Stomach (tissue), 9 donors: ENCODE measurements around the gene ZMIZ1. TPM values are rescaled to one million over a fixed set of nuclear protein-coding genes. Genes with fewer than 3 reads are reported as not detected.
A peak's percentile ranks its signal among the peaks of the same experiment; 100 is the strongest.

ENCODE experiments used
- DNase-seq, 2 donors: peaks; one replicate each; pipeline versions ENCODE4 v3.0.0 to v3.0.0-alpha.2; 2013 to 2019
- H3K27ac ChIP-seq, 5 donors: fragments of 200-600 bp in 4 of 5; sonication (generic) in 4 of 5; one replicate each; pipeline ENCODE4 v1.5.1; 2013 to 2019; ENCODE audit warnings: mild to moderate bottlenecking in 1 of 5, moderate library complexity in 1 of 5
- H3K27me3 ChIP-seq, 3 donors: fragments of 200-600 bp; sonication (generic); one replicate each; pipeline ENCODE4 v1.5.1; 2017 to 2019; ENCODE audit warnings: mixed run types in 1 of 3
- H3K36me3 ChIP-seq, 4 donors: fragments of 200-600 bp; sonication (generic); 1 replicate in 3 of 4; 2 replicates in 1 of 4; pipeline ENCODE4 v1.5.1; 2016 to 2019
- H3K4me1 ChIP-seq, 4 donors: fragments of 200-600 bp; sonication (generic); one replicate each; pipeline ENCODE4 v1.5.1; 2016 to 2019
- H3K4me3 ChIP-seq, 4 donors: fragments of 200-600 bp; sonication (generic) in 3 of 4; one replicate each; pipeline ENCODE4 v1.5.1; 2016 to 2019; ENCODE audit warnings: mild to moderate bottlenecking in 1 of 4
- H3K9me3 ChIP-seq, 4 donors: fragments of 200-600 bp; sonication (generic); one replicate each; pipeline ENCODE4 v1.5.1; 2016 to 2019
- EP300 ChIP-seq: sonication (generic); formaldehyde crosslinking; IDR thresholded peaks from one replicate; pipeline ENCODE4 v1.6.1; 2017; ENCODE audit warnings: antibody characterized with exemption
- POLR2A ChIP-seq, 4 donors: fragments of 450-650 bp; IDR thresholded peaks; one replicate each; pipeline ENCODE4 v1.6.1; 2016; ENCODE audit warnings: antibody characterized with exemption in 4 of 4, control low read depth in 2 of 4, mild to moderate bottlenecking in 1 of 4, moderate library complexity in 1 of 4
- POLR2AphosphoS5 ChIP-seq, 3 donors: sonication (generic); formaldehyde crosslinking; IDR thresholded peaks; one replicate each; pipeline ENCODE4 v1.6.1; 2016; ENCODE audit warnings: antibody characterized with exemption in 3 of 3
- WGBS, 5 donors: extraction: QIAGEN DNeasy Blood & Tissue Kit in 3 of 5; methylation state at CpG; one replicate each; pipeline versions ENCODE4 v1.1.5 to v1.1.7; 2013 to 2018; 5-methylcytosine and 5-hydroxymethylcytosine counted together
- intact Hi-C: fragments of 100-400 bp; cut with DNase I; formaldehyde crosslinking; loops from one replicate; pipeline ENCODE4 v1.15.1; 2023; ENCODE audit warnings: low total_unique reads
- polyA plus RNA-seq, 3 donors: library from polyadenylated mRNA; stranded (reverse); fragments of 200-250 nt; gene quantifications; one replicate each; pipeline ENCODE4 v1.2.3, GENCODE V29; 2013
- total RNA-seq, 5 donors: library from RNA; depleted of rRNA; stranded (reverse); fragments of >200 nt; gene quantifications; one replicate each; pipeline versions ENCODE4 v1.1.0 to v1.2.3, GENCODE V29; 2014 to 2016
- TF ChIP-seq, protein P1 (sequence below), 7 experiments: fragments of 450-650 bp in 4 of 7; fragments of 200-600 bp in 3 of 7; sonication (generic) in 3 of 7; IDR thresholded peaks; one replicate each; pipeline ENCODE4 v1.5.1; 2016 to 2019; ENCODE audit warnings: antibody characterized with exemption in 7 of 7, control low read depth in 2 of 7, mild to moderate bottlenecking in 1 of 7
- donor health status: healthy with polysubstance abuse.
- donor health status: Bipolar disorder and iron deficiency.
- donor health status: healthy.

The ZMIZ1 gene
- total and polyA plus RNA-seq, 8 donors = 17.7 to 103 (median 26.3) TPM

DNA sequence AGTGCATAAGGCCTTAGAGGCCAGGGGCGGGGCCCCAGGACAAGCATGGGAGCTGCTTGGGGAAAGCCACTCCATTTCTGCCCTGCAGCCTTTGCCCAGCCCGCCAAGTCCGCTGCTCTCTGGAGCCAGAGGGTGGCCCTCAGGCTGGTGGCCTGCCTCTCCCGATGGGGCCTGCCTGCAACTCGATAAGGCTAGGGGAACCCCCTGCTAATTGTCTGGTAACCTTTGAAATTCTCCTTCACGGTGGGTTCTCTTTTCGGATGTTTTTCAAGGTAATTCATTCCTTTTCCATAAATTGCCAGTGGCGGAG lies 94.9 kb downstream of the ZMIZ1 start:
- DNase-seq = no peak
- 77 to 86% (median 80%) methylated on average over 8 of the region's 8 CpGs for WGBS, 5 donors
- TF ChIP-seq, protein P1, sequence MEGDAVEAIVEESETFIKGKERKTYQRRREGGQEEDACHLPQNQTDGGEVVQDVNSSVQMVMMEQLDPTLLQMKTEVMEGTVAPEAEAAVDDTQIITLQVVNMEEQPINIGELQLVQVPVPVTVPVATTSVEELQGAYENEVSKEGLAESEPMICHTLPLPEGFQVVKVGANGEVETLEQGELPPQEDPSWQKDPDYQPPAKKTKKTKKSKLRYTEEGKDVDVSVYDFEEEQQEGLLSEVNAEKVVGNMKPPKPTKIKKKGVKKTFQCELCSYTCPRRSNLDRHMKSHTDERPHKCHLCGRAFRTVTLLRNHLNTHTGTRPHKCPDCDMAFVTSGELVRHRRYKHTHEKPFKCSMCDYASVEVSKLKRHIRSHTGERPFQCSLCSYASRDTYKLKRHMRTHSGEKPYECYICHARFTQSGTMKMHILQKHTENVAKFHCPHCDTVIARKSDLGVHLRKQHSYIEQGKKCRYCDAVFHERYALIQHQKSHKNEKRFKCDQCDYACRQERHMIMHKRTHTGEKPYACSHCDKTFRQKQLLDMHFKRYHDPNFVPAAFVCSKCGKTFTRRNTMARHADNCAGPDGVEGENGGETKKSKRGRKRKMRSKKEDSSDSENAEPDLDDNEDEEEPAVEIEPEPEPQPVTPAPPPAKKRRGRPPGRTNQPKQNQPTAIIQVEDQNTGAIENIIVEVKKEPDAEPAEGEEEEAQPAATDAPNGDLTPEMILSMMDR (IDR thresholded peaks at IDR 0.05) = no peak
- no peak for TF ChIP-seq POLR2A (IDR thresholded peaks at IDR 0.05)
- TF ChIP-seq POLR2AphosphoS5 (IDR thresholded peaks at IDR 0.05) = no peak
- no peak for TF ChIP-seq EP300
- no peaks in the 10 kb centered on the region for H3K27me3 ChIP-seq
- peaks cover 48 to 89% (median 62%) of the 10 kb centered on the region in 4 donors for H3K4me1 ChIP-seq
- peaks cover 29 to 52% (median 44%) of the 10 kb centered on the region in 4 donors for H3K36me3 ChIP-seq
- H3K27ac ChIP-seq = peak overlapping the region in 2 of 5 donors; percentile 31 to 34
- no peaks in the 10 kb centered on the region for H3K9me3 ChIP-seq
- no peak overlapping the region for H3K4me3 ChIP-seq
- intact Hi-C loops = no loop called here

DNA sequence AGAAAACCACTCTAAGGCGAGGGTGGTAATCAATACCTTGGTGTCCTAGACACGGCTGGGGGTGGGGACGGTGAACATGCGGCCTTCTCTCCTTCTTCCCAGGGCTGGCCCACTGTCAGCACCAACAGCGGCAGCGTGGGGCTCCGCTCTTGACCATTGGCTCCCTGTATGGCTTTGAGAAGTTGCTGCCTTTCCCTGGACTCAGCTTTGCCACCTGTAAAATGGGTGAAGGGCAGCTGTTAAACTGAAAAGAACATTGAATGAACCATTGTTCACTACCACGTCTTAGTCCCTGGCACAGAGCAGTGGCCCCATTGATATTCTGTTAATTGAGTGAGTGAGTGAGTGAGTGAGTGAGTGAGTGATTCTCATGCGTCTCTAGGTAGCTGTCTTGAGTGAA lies 95.3 kb downstream of the ZMIZ1 start:
- Histone ChIP-seq H3K27ac (no peak overlapping the region), H3K36me3 (peaks cover 33 to 57% (median 49%) of the 10 kb centered on the region in 4 donors), H3K27me3 (no peaks in the 10 kb centered on the region), H3K9me3 (no peaks in the 10 kb centered on the region), H3K4me3 (no peak overlapping the region), H3K4me1 (peaks cover 43 to 85% (median 57%) of the 10 kb centered on the region in 4 donors)
- intact Hi-C loops = no loop called here
- 88 to 94% (median 89%) methylated on average over 9 of the region's 9 CpGs for WGBS, 5 donors
- DNase-seq = no peak
- TF ChIP-seq POLR2AphosphoS5 (IDR thresholded peaks at IDR 0.05) = no peak
- TF ChIP-seq, protein P1 (IDR thresholded peaks at IDR 0.05) = no peak
- no peak for TF ChIP-seq POLR2A (IDR thresholded peaks at IDR 0.05)
- TF ChIP-seq EP300 = no peak

DNA sequence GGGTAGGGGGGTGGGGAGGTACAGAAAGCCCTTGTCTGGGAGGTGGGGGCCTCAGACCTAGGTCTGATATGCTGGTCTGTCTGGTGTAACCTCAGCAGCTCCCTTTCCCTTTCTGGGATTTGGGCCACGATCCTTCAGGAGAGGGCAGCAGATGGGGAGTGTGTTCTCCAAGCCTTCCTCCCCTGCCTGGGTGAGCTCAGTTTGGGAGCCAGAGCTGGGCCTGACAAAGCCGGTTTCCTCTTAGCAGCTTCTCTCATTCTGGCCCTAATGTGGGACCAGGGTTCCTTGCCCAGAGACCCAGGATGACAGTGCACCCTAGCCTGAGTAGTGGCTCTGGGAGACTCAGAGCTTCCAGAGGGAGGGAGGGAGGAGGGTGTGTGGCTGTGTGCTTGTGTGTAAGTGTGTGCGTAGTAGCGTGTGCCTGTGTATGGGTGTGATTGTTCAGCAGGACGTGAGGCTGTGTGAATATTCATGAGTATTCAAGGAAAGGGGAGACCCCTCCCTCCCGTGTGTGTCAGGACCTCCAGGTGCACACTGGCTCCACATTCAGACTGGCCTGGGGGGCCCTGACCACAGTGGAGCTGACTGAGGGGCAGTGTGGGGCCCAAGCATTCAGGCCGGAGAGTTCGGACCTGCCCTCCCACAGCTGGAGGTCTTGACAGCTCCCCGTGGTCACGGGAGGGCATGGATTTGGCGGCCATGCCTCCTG lies 96.5 kb downstream of the ZMIZ1 start:
- H3K27me3 ChIP-seq = no peaks in the 10 kb centered on the region
- H3K4me3 ChIP-seq = no peak overlapping the region
- TF ChIP-seq POLR2A (IDR thresholded peaks at IDR 0.05) = no peak
- TF ChIP-seq, protein P1 (IDR thresholded peaks at IDR 0.05) = no peak
- no peak for TF ChIP-seq POLR2AphosphoS5 (IDR thresholded peaks at IDR 0.05)
- TF ChIP-seq EP300 = no peak
- H3K4me1 ChIP-seq = peaks cover 32 to 73% (median 46%) of the 10 kb centered on the region in 4 donors
- H3K36me3 ChIP-seq = peaks cover 35 to 68% (median 61%) of the 10 kb centered on the region in 4 donors
- intact Hi-C loops = no loop called here
- DNase-seq = no peak
- WGBS, 5 donors = 54 to 77% (median 70%) methylated on average over 11 of the region's 11 CpGs
- H3K27ac ChIP-seq = peak overlapping the region in 4 of 5 donors; percentile 12 to 49 (median 22)
- H3K9me3 ChIP-seq = no peaks in the 10 kb centered on the region

DNA sequence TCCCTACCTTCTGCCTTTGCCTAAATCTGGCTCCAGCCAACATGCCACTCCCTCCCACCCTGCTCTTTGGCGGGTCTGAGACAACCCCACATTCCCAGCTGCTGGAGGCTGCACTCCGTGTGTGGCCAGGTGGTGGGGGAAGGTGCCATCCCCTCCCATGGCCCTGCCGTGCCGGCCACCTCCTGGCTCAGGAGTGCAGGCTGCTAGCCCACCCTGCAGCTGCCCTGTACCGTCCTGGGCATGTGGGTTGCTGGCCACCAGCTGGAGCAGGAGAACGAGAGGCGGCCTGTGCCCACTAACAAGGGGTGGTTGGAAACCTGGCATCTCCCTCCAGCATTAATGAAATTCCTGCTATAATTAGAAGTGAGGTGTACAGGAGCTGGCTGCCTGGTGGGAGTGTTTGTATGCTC lies 97.6 kb downstream of the ZMIZ1 start:
- no peaks in the 10 kb centered on the region for H3K9me3 ChIP-seq
- no peak overlapping the region for H3K4me3 ChIP-seq
- 62 to 82% (median 73%) methylated on average over 7 of the region's 7 CpGs for WGBS, 5 donors
- H3K36me3 ChIP-seq = peaks cover 35 to 79% (median 71%) of the 10 kb centered on the region in 4 donors
- no peaks in the 10 kb centered on the region for H3K27me3 ChIP-seq
- H3K27ac ChIP-seq = peak overlapping the region in 1 of 5 donors; percentile 41
- no peak for DNase-seq
- H3K4me1 ChIP-seq = peaks cover 21 to 70% (median 39%) of the 10 kb centered on the region in 4 donors
- intact Hi-C loops = no loop called here
- no peak for TF ChIP-seq EP300
- TF ChIP-seq POLR2AphosphoS5 (IDR thresholded peaks at IDR 0.05) = no peak
- TF ChIP-seq, protein P1 (IDR thresholded peaks at IDR 0.05) = no peak
- TF ChIP-seq POLR2A (IDR thresholded peaks at IDR 0.05) = no peak
